Liver (tissue), 3 donors: ENCODE results near the gene HPS1.

ENCODE experiments used
- GABPA ChIP-seq, 2 donors: IDR thresholded peaks in 1 of 2; conservative IDR thresholded peaks in 1 of 2; 2 replicates each; pipeline ENCODE4 v1.6.1; 2016; ENCODE audit warnings: antibody characterized with exemption in 2 of 2, mild to moderate bottlenecking in 1 of 2, moderate library complexity in 1 of 2
- JUND ChIP-seq, 2 donors: IDR thresholded peaks; 2 replicates each; pipeline ENCODE4 v1.6.1; 2016; ENCODE audit warnings: antibody characterized with exemption in 2 of 2
- NR2F2 ChIP-seq: IDR thresholded peaks from 2 replicates; pipeline ENCODE4 v1.6.1; 2016; ENCODE audit warnings: antibody characterized with exemption
- RAD21 ChIP-seq, 2 donors: IDR thresholded peaks; 2 replicates each; pipeline ENCODE4 v1.6.1; 2016; ENCODE audit warnings: antibody characterized with exemption in 2 of 2, mild to moderate bottlenecking in 2 of 2
- REST ChIP-seq: IDR thresholded peaks from 2 replicates; pipeline ENCODE4 v1.6.1; 2016; ENCODE audit warnings: antibody characterized with exemption, mild to moderate bottlenecking
- SP1 ChIP-seq: IDR thresholded peaks from 2 replicates; pipeline ENCODE4 v1.6.1; 2018; ENCODE audit warnings: antibody characterized with exemption, mild to moderate bottlenecking
- ZBTB33 ChIP-seq: IDR thresholded peaks from 2 replicates; pipeline ENCODE4 v1.6.1; 2016; ENCODE audit warnings: antibody characterized with exemption
- TF ChIP-seq, protein P1 (sequence below): fragments of 150-350 bp; IDR thresholded peaks from 2 replicates; pipeline ENCODE4 v1.5.1; 2017; ENCODE audit warnings: improper control_type of control experiment, low read depth, low read length; ENCODE audit not compliant: missing input control
- donor health status: healthy.
- donor health status: healthy.

DNA sequence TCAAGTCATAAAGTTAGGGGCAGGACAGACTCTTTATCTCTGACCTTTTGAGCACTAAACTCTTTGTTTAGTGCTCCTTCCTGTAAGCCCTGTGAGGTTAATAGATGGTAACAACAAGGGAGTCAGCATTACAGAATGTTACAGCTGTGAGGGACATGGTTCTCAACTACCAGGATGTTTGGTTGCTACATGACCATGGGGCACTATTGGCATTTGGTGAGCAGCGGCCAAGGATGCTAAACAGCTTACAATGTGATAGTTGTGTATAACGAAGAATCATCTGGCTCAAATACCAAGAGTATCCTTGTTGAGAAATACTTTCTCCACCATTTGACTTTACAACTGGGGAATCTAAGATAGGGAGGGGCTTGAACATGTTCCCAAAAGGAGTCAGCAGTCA is 35.4 kb upstream of the HPS1 start:
- TF ChIP-seq, protein P1, sequence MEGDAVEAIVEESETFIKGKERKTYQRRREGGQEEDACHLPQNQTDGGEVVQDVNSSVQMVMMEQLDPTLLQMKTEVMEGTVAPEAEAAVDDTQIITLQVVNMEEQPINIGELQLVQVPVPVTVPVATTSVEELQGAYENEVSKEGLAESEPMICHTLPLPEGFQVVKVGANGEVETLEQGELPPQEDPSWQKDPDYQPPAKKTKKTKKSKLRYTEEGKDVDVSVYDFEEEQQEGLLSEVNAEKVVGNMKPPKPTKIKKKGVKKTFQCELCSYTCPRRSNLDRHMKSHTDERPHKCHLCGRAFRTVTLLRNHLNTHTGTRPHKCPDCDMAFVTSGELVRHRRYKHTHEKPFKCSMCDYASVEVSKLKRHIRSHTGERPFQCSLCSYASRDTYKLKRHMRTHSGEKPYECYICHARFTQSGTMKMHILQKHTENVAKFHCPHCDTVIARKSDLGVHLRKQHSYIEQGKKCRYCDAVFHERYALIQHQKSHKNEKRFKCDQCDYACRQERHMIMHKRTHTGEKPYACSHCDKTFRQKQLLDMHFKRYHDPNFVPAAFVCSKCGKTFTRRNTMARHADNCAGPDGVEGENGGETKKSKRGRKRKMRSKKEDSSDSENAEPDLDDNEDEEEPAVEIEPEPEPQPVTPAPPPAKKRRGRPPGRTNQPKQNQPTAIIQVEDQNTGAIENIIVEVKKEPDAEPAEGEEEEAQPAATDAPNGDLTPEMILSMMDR = no peak
- TF ChIP-seq RAD21 (IDR thresholded peaks at IDR 0.05) (no peak), JUND (IDR thresholded peaks at IDR 0.05) (no peak), ZBTB33 (no peak), GABPA (IDR thresholded peaks at IDR 0.05 in 1 of 2, conservative IDR thresholded peaks at IDR 0.05 in 1 of 2) (no peak), NR2F2 (no peak), REST (no peak), SP1 (no peak)
